IMR-90 (cell line): Measurements from ENCODE around the gene PDE8B. TPM values are rescaled to one million over a fixed set of nuclear protein-coding genes. Genes with fewer than 3 reads are reported as not detected.

Experiments used
- ATAC-seq: fragments of 200-7000 bp; cut with Tn5 transposase; 2 replicates; pipeline ENCODE4 v1.9.1; 2020; ENCODE audit warnings: low read depth, mild to moderate bottlenecking, moderate library complexity
- BruUV-seq: library from RNA; stranded (reverse); fragments of 400-500 nt; replicated peaks from 2 replicates; lab custom pipeline; 2021; lab: Mats Ljungman, UMichigan
- CTCF ChIA-PET: fragments of 300-600 bp; formaldehyde crosslinking; extraction: SDS; loops from one replicate; lab custom pipeline; 2021; ENCODE audit warnings: antibody characterized with exemption; lab: Yijun Ruan, JAX
- POLR2A ChIA-PET: fragments of 300-600 bp; sonication (Branson Sonifier 250); formaldehyde crosslinking; loops from one replicate; lab custom pipeline; 2022; ENCODE audit warnings: antibody characterized with exemption; ENCODE audit not compliant: unreplicated experiment; lab: Charles Lee
- DNase-seq: peaks from one replicate; pipeline ENCODE4 v3.0.0; 2013
- H2AFZ ChIP-seq: replicated peaks from 2 replicates; pipeline ENCODE3; 2013; ENCODE audit warnings: low read length, mild to moderate bottlenecking; ENCODE audit not compliant: poor library complexity
- H2AK5ac ChIP-seq: 2 replicates; pipeline ENCODE4 v1.6.1; 2013; ENCODE audit warnings: low read depth, low read length, inconsistent platforms
- H2AK9ac ChIP-seq: replicated peaks from 2 replicates; pipeline ENCODE3; 2013; ENCODE audit warnings: mild to moderate bottlenecking, low read depth, low read length, moderate library complexity; ENCODE audit not compliant: poor library complexity
- H2BK120ac ChIP-seq: 2 replicates; pipeline ENCODE4 v1.6.1; 2013; ENCODE audit warnings: low read depth, low read length, inconsistent platforms
- H2BK15ac ChIP-seq: 3 replicates; pipeline ENCODE4 v1.6.1; 2013; ENCODE audit warnings: low read depth, low read length, inconsistent platforms
- H2BK20ac ChIP-seq: 2 replicates; pipeline ENCODE4 v1.6.1; 2013; ENCODE audit warnings: low read depth, mild to moderate bottlenecking, inconsistent platforms, low read length, moderate library complexity
- H2BK5ac ChIP-seq: 2 replicates; pipeline ENCODE4 v1.6.1; 2013; ENCODE audit warnings: mild to moderate bottlenecking, low read depth, low read length, inconsistent platforms; ENCODE audit not compliant: poor library complexity, severe bottlenecking
- H3K14ac ChIP-seq: replicated peaks from 2 replicates; pipeline ENCODE4 v1.6.1; 2013; ENCODE audit warnings: low read depth, low read length, inconsistent platforms
- H3K18ac ChIP-seq: 2 replicates; pipeline ENCODE4 v1.6.1; 2013; ENCODE audit warnings: low read depth, low read length, control low read depth
- H3K23ac ChIP-seq: 2 replicates; pipeline ENCODE4 v1.6.1; 2013; ENCODE audit warnings: low read depth, low read length, inconsistent platforms
- H3K27ac ChIP-seq: 2 replicates; pipeline ENCODE4 v1.5.1; 2013; ENCODE audit warnings: mild to moderate bottlenecking, control low read depth, low read length; ENCODE audit not compliant: insufficient read depth
- H3K27me3 ChIP-seq: 2 replicates; pipeline ENCODE4 v1.6.1; 2013; ENCODE audit warnings: low read length; ENCODE audit not compliant: control insufficient read depth, insufficient read depth
- H3K36me3 ChIP-seq: 2 replicates; pipeline ENCODE4 v1.6.1; 2013; ENCODE audit warnings: low read length, mixed read lengths; ENCODE audit not compliant: control insufficient read depth, insufficient read depth
- H3K4ac ChIP-seq: 2 replicates; pipeline ENCODE4 v1.6.1; 2013; ENCODE audit warnings: low read depth, low read length, inconsistent platforms
- H3K4me1 ChIP-seq: 2 replicates; pipeline ENCODE4 v1.6.1; 2013; ENCODE audit warnings: low read length, mixed read lengths; ENCODE audit not compliant: control insufficient read depth, insufficient read depth
- H3K4me2 ChIP-seq: 2 replicates; pipeline ENCODE4 v1.6.1; 2013; ENCODE audit warnings: low read depth, mild to moderate bottlenecking, control low read depth, low read length, moderate library complexity
- H3K4me3 ChIP-seq: 2 replicates; pipeline ENCODE4 v1.5.1; 2013; ENCODE audit warnings: low read depth, mild to moderate bottlenecking, control low read depth, low read length, moderate library complexity; ENCODE audit not compliant: insufficient read depth
- H3K56ac ChIP-seq: 2 replicates; pipeline ENCODE4 v1.6.1; 2013; ENCODE audit warnings: low read length, inconsistent platforms; ENCODE audit not compliant: insufficient read depth; ENCODE audit errors: extremely low read depth
- H3K79me1 ChIP-seq, 2 experiments: 2 replicates each; pipeline ENCODE4 v1.6.1; 2013; ENCODE audit warnings: low read length in 2 of 2, inconsistent platforms in 1 of 2, low read depth in 1 of 2
- H3K9ac ChIP-seq: 2 replicates; pipeline ENCODE4 v1.6.1; 2013; ENCODE audit warnings: low read depth, low read length, control low read depth
- H3K9me1 ChIP-seq: 2 replicates; pipeline ENCODE4 v1.6.1; 2013; ENCODE audit warnings: low read length, inconsistent platforms; ENCODE audit not compliant: insufficient read depth
- H3K9me3 ChIP-seq: 2 replicates; pipeline ENCODE4 v1.6.1; 2013; ENCODE audit warnings: low read length; ENCODE audit not compliant: control insufficient read depth, insufficient read depth
- H4K20me1 ChIP-seq: 2 replicates; pipeline ENCODE4 v1.6.1; 2013; ENCODE audit warnings: low read length, inconsistent platforms; ENCODE audit not compliant: insufficient read depth
- H4K5ac ChIP-seq: 2 replicates; pipeline ENCODE4 v1.6.1; 2013; ENCODE audit warnings: mild to moderate bottlenecking, low read depth, low read length, control low read depth
- H4K8ac ChIP-seq, 2 experiments: 2 replicates each; pipeline ENCODE4 v1.6.1; 2013; ENCODE audit warnings: low read depth in 2 of 2, low read length in 2 of 2, control low read depth in 1 of 2, inconsistent platforms in 1 of 2
- H4K91ac ChIP-seq: 2 replicates; pipeline ENCODE4 v1.6.1; 2013; ENCODE audit warnings: low read depth, low read length, inconsistent platforms; ENCODE audit not compliant: insufficient read depth
- CHD1 ChIP-seq: IDR thresholded peaks from 2 replicates; pipeline ENCODE4 v1.6.1; 2012; ENCODE audit warnings: low read depth, low read length, improper control_type of control experiment
- FOS ChIP-seq: fragments of 150-350 bp; IDR thresholded peaks from 2 replicates; pipeline ENCODE4 v1.6.1; 2016; ENCODE audit warnings: low read depth, low read length
- MAFK ChIP-seq: IDR thresholded peaks from 2 replicates; pipeline ENCODE4 v1.6.1; 2012; ENCODE audit warnings: low read depth, low read length, improper control_type of control experiment
- MAZ ChIP-seq: IDR thresholded peaks from 2 replicates; pipeline ENCODE4 v1.6.1; 2012; ENCODE audit warnings: low read depth, mild to moderate bottlenecking, low read length, improper control_type of control experiment, moderate library complexity, borderline replicate concordance
- MXI1 ChIP-seq: IDR thresholded peaks from 2 replicates; pipeline ENCODE4 v1.6.1; 2012; ENCODE audit warnings: low read depth, mild to moderate bottlenecking, low read length, moderate library complexity, borderline replicate concordance
- NFE2L2 ChIP-seq: fragments of 150-350 bp; IDR thresholded peaks from 2 replicates; pipeline ENCODE4 v1.6.1; 2016; ENCODE audit warnings: low read depth, mild to moderate bottlenecking, low read length
- RAD21 ChIP-seq: IDR thresholded peaks from 2 replicates; pipeline ENCODE4 v1.6.1; 2012; ENCODE audit warnings: low read length, improper control_type of control experiment
- RCOR1 ChIP-seq: IDR thresholded peaks from 2 replicates; pipeline ENCODE4 v1.6.1; 2012; ENCODE audit warnings: mild to moderate bottlenecking, low read length, improper control_type of control experiment; ENCODE audit not compliant: insufficient replicate concordance
- SMC3 ChIP-seq: fragments of 150-350 bp; IDR thresholded peaks from 2 replicates; pipeline ENCODE4 v1.6.1; 2016; ENCODE audit warnings: low read depth, mild to moderate bottlenecking, antibody characterized with exemption, low read length, moderate library complexity
- WGBS, 2 experiments: methylation state at CpG; one replicate each; pipeline versions ENCODE4 v1.1.5 to v1.1.7; 2013; ENCODE audit warnings: missing lambda C conversion rate in 2 of 2; ENCODE audit not compliant: insufficient read length in 1 of 2; ENCODE audit errors: extremely low coverage in 2 of 2; 5-methylcytosine and 5-hydroxymethylcytosine counted together
- dilution Hi-C: fragments of 300-500 bp; cut with HindIII; formaldehyde crosslinking; loops from one replicate; pipeline ENCODE4 v1.14.3; 2018; ENCODE audit warnings: low sequenced_read_pairs; ENCODE audit not compliant: unreplicated experiment
- in situ Hi-C: fragments of 300-500 bp; cut with MboI; formaldehyde crosslinking; loops from 3 replicates; pipeline ENCODE4 v1.14.3; 2019; ENCODE audit warnings: low sequenced_read_pairs, inconsistent platforms, mixed read lengths
- intact Hi-C: fragments of 100-400 bp; cut with micrococcal nuclease; formaldehyde crosslinking; loops from 2 replicates; pipeline ENCODE4 v1.10.0; 2022
- polyA plus RNA-seq, 3 experiments: library from polyadenylated mRNA; depleted of rRNA; stranded (reverse); fragments of >200 nt; gene quantifications; 2 replicates each; pipeline ENCODE4 v1.2.3, GENCODE V29; 2012; ENCODE audit warnings: low replicate concordance in 1 of 3
- total RNA-seq: library from RNA; depleted of rRNA; stranded (reverse); fragments of >200 nt; gene quantifications from 2 replicates; pipeline ENCODE4 v1.2.3, GENCODE V29; 2012
- TF ChIP-seq, protein P1 (sequence below): fragments of 150-350 bp; IDR thresholded peaks from 2 replicates; pipeline ENCODE4 v1.6.1; 2017; ENCODE audit warnings: mild to moderate bottlenecking, antibody characterized with exemption, low read length, low read depth

Gene PDE8B
- total and polyA plus RNA-seq, 2 of the 4 experiments (the other 2 are of a cell fraction): under 0.01 to 0.03 TPM

- ChIA-PET POLR2A (no interaction called here), CTCF (no interaction called here)
- Histone ChIP-seq H3K4ac (no peak overlapping the region), H4K8ac (no peak overlapping the region), H4K20me1 (no peaks in the 10 kb centered on the region), H3K9me1 (0 out of 2 replicates have a peak, but pooled peaks cover 5% of the 10 kb centered on the region), H2BK20ac (no peak overlapping the region), H2BK5ac (no peak overlapping the region), H2BK120ac (no peak overlapping the region), H3K4me3 (no peak overlapping the region), H3K18ac (no peak overlapping the region), H2AK9ac (no peak overlapping the region), H3K79me1 (no peaks in the 10 kb centered on the region), H3K23ac (no peak overlapping the region), H3K27ac (no peak overlapping the region), H3K9me3 (no peaks in the 10 kb centered on the region), H3K9ac (no peak overlapping the region), H4K91ac (no peak overlapping the region), H2AK5ac (no peak overlapping the region), H2AFZ (no peak overlapping the region), H3K36me3 (no peaks in the 10 kb centered on the region), H4K5ac (no peak overlapping the region), H3K56ac (no peak overlapping the region), H3K14ac (no peak overlapping the region), H3K4me2 (no peak overlapping the region), H3K4me1 (peaks cover 2% of the 10 kb centered on the region), H2BK15ac (no peak overlapping the region), H3K27me3 (peaks cover 22% of the 10 kb centered on the region)
- ATAC-seq (no peak), DNase-seq (no peak)
- BruUV-seq: no TSS peak
- dilution Hi-C loops: no loop called here
- no CpG with 5 or more reads among the region's 4 CpGs for WGBS, 2 experiments
- in situ Hi-C loops: no loop called here
- intact Hi-C loops: no loop called here
- no peak for TF ChIP-seq MXI1
- no peak for TF ChIP-seq RCOR1
- no peak for TF ChIP-seq SMC3
- no peak for TF ChIP-seq CHD1
- TF ChIP-seq MAZ: no peak
- no peak for TF ChIP-seq RAD21
- no peak for TF ChIP-seq MAFK
- TF ChIP-seq, protein P1, sequence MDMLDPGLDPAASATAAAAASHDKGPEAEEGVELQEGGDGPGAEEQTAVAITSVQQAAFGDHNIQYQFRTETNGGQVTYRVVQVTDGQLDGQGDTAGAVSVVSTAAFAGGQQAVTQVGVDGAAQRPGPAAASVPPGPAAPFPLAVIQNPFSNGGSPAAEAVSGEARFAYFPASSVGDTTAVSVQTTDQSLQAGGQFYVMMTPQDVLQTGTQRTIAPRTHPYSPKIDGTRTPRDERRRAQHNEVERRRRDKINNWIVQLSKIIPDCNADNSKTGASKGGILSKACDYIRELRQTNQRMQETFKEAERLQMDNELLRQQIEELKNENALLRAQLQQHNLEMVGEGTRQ: no peak
- no peak for TF ChIP-seq NFE2L2
- TF ChIP-seq FOS: no peak
Observed at GRCh38 chr5:77353251-77353650, 142.8 kb downstream of the PDE8B start.
